Tibial nerve (tissue), 4 donors: ENCODE data around the gene P2RY14.

Experiments
- CTCF ChIP-seq, 5 experiments: fragments of 200-600 bp in 3 of 5; fragments of 450-650 bp in 2 of 5; sonication (generic) in 3 of 5; IDR thresholded peaks; one replicate each; pipeline ENCODE4 v1.5.1; 2016 to 2019; ENCODE audit warnings: antibody characterized with exemption in 5 of 5, mild to moderate bottlenecking in 3 of 5, moderate library complexity in 2 of 5
- EP300 ChIP-seq, 2 donors: sonication (generic); formaldehyde crosslinking; IDR thresholded peaks; one replicate each; pipeline ENCODE4 v1.6.1; 2017; ENCODE audit warnings: antibody characterized with exemption in 2 of 2, mild to moderate bottlenecking in 1 of 2
- POLR2A ChIP-seq, 2 donors: fragments of 450-650 bp; IDR thresholded peaks; one replicate each; pipeline ENCODE4 v1.6.1; 2017; ENCODE audit warnings: antibody characterized with exemption in 2 of 2, mild to moderate bottlenecking in 2 of 2, moderate library complexity in 2 of 2

GRCh38 chr3:151230646-151231045 is 47.7 kb downstream of the P2RY14 start:
- TF ChIP-seq EP300 (IDR thresholded peaks at IDR 0.05) (no peak), CTCF (IDR thresholded peaks at IDR 0.05) (no peak), POLR2A (IDR thresholded peaks at IDR 0.05) (no peak)
